MCF 10A (cell line): ENCODE data around the gene LZTS2. TPM values are rescaled to one million over a fixed set of nuclear protein-coding genes. Genes with fewer than 3 reads are reported as not detected.

Experiments
- BruUV-seq: library from RNA; stranded (reverse); fragments of 400-500 nt; replicated peaks from 2 replicates; lab custom pipeline; 2021; lab: Mats Ljungman, UMichigan
- CTCF ChIA-PET: fragments of 300-600 bp; sonication (Branson Sonifier 250); formaldehyde crosslinking; extraction: SDS; loops from one replicate; lab custom pipeline; 2021; ENCODE audit warnings: antibody characterized with exemption, inconsistent platforms; lab: Yijun Ruan, JAX
- POLR2A ChIA-PET: fragments of 300-600, 350-650 bp; sonication (Branson Sonifier 250); formaldehyde crosslinking; extraction: SDS; loops from one replicate; lab custom pipeline; 2020; ENCODE audit warnings: antibody characterized with exemption, inconsistent platforms; lab: Yijun Ruan, JAX
- DNase-seq: peaks from one replicate; pipeline ENCODE4 v3.0.0-alpha.2; 2018; ENCODE audit not compliant: unreplicated experiment
- H3K27ac Mint-ChIP-seq: one replicate; pipeline ENCODE4 v1.8.0; 2022; ENCODE audit warnings: mild to moderate bottlenecking, low read depth, mixed read lengths; ENCODE audit not compliant: unreplicated experiment
- H3K27me3 Mint-ChIP-seq: one replicate; pipeline ENCODE4 v1.8.0; 2022; ENCODE audit warnings: mixed read lengths; ENCODE audit not compliant: insufficient read depth, unreplicated experiment
- H3K36me3 Mint-ChIP-seq: one replicate; pipeline ENCODE4 v1.8.0; 2022; ENCODE audit warnings: mild to moderate bottlenecking, moderate library complexity, mixed read lengths; ENCODE audit not compliant: insufficient read depth, unreplicated experiment
- H3K4me1 Mint-ChIP-seq: one replicate; pipeline ENCODE4 v1.8.0; 2022; ENCODE audit warnings: mixed read lengths; ENCODE audit not compliant: insufficient read depth, unreplicated experiment
- H3K4me3 Mint-ChIP-seq: one replicate; pipeline ENCODE4 v1.8.0; 2022; ENCODE audit warnings: mild to moderate bottlenecking, moderate library complexity, mixed read lengths; ENCODE audit not compliant: unreplicated experiment
- H3K9me3 Mint-ChIP-seq: one replicate; pipeline ENCODE4 v1.8.0; 2022; ENCODE audit warnings: mixed read lengths; ENCODE audit not compliant: unreplicated experiment
- CTCF ChIP-seq: fragments of 200-600 bp; IDR thresholded peaks from one replicate; pipeline ENCODE4 v1.8.0; 2022; ENCODE audit warnings: antibody characterized with exemption, mild to moderate bottlenecking; ENCODE audit not compliant: unreplicated experiment
- intact Hi-C: fragments of 100-400 bp; cut with micrococcal nuclease; formaldehyde crosslinking; loops from 2 replicates; pipeline ENCODE4 v1.14.1; 2022
- total RNA-seq: library from RNA; stranded (reverse); gene quantifications from 2 replicates; pipeline ENCODE4 v1.2.3, GENCODE V29; 2022

LZTS2 gene
- total RNA-seq, 1 experiment from 2014 or later = 15.2 TPM

GRCh38 chr10:101007915-101008822 lies 8.6 kb downstream of the LZTS2 start:
- no peak overlapping the region for H3K4me3 Mint-ChIP-seq
- intact Hi-C loops = no loop called here
- ChIA-PET CTCF (interaction anchor here (0.6 to 5.0 kb wide), 2 partner anchors 10 to 14 kb away, joined by 3 to 32 read pairs; partner anchors contain the start of gene LZTS2), POLR2A (interaction anchor here (0.6 to 1.0 kb wide), 2 partner anchors 34 to 1116 kb away, joined by 3 read pairs; no protein-coding TSS in a partner anchor)
- no TSS peak for BruUV-seq
- no peaks in the 10 kb centered on the region for H3K27me3 Mint-ChIP-seq
- no peak for TF ChIP-seq CTCF
- no peak overlapping the region for H3K27ac Mint-ChIP-seq
- H3K36me3 Mint-ChIP-seq = peaks cover 19% of the 10 kb centered on the region
- H3K9me3 Mint-ChIP-seq = no peaks in the 10 kb centered on the region
- DNase-seq = no peak
- H3K4me1 Mint-ChIP-seq = peaks cover 6% of the 10 kb centered on the region

GRCh38 chr10:101008823-101009423 lies 9.3 kb downstream of the LZTS2 start:
- intact Hi-C loops = no loop called here
- no peak overlapping the region for H3K4me3 Mint-ChIP-seq
- H3K27ac Mint-ChIP-seq = no peak overlapping the region
- no peak for TF ChIP-seq CTCF
- POLR2A ChIA-PET = interaction anchor here (0.6 kb wide), 1 partner anchor 514 kb away, joined by 3 read pairs; no protein-coding TSS in a partner anchor
- H3K4me1 Mint-ChIP-seq = peaks cover 11% of the 10 kb centered on the region
- CTCF ChIA-PET = interaction anchor here (1.4 to 5.0 kb wide), 2 partner anchors 11 to 15 kb away, joined by 4 to 32 read pairs; partner anchors contain the start of gene LZTS2
- no peaks in the 10 kb centered on the region for H3K9me3 Mint-ChIP-seq
- no peak for DNase-seq
- BruUV-seq = no TSS peak
- no peaks in the 10 kb centered on the region for H3K27me3 Mint-ChIP-seq
- peaks cover 19% of the 10 kb centered on the region for H3K36me3 Mint-ChIP-seq

GRCh38 chr10:101010329-101010728 lies 10.7 kb downstream of the LZTS2 start:
- CTCF ChIA-PET = interaction anchor here (1.4 to 5.0 kb wide), 2 partner anchors 12 to 16 kb away, joined by 4 to 32 read pairs; partner anchors contain the start of gene LZTS2
- no peak for TF ChIP-seq CTCF
- BruUV-seq = no TSS peak
- peaks cover 24% of the 10 kb centered on the region for H3K4me1 Mint-ChIP-seq
- DNase-seq = no peak
- no peak overlapping the region for H3K4me3 Mint-ChIP-seq
- H3K9me3 Mint-ChIP-seq = no peaks in the 10 kb centered on the region
- H3K27ac Mint-ChIP-seq = no peak overlapping the region
- intact Hi-C loops = no loop called here
- POLR2A ChIA-PET = interaction anchor here (1.6 to 1.7 kb wide), 2 partner anchors 12 to 14 kb away, joined by 6 read pairs; no protein-coding TSS in a partner anchor
- H3K27me3 Mint-ChIP-seq = no peaks in the 10 kb centered on the region
- H3K36me3 Mint-ChIP-seq = peaks cover 10% of the 10 kb centered on the region
